Measurements from ENCODE around the gene SYT8. TPM values are rescaled to one million over a fixed set of nuclear protein-coding genes. Genes with fewer than 3 reads are reported as not detected.

The SYT8 gene
- total RNA-seq, 1 experiment from 2014 or later, result not detected

DNA sequence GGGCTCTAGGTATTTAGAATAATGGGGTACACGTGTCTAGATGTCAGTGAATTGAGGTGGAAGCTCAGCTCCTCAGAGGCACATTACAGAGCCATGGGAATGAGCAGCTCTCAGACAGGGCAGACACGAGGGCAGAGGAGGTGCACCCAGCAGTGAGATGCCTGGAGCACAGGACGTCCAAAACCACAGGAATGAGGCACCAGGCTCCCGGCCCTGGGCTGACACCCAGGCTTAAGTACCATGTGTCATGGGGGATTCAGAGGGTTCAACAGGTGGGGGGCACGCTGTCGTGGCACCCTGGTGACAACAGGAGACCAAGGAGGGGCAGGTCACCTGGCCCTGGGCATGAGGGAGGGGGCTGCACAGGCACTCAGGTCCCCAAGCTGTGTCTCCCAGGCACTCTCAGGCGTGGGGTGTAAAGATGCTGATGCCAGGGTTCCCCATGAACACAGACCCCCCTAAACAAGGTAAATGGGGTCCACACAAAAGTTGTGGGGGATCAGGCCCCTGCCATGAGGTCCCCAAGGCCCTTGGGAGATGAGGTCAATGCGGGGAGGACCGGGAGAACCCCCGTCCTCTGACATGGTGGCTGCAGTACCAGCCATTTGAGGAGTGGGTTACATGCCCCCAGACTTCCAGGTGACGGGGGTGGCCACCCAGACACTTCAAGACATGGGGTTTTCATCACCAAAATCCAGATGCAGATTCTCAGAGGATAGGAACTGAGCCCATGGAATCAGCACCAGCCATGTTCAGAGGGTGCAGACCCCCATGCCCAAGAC is 5.6 kb upstream of the SYT8 start:
- Histone ChIP-seq H3K79me2 (ENCODE audit: insufficient read depth, low read length) (no peaks in the 10 kb centered on the region), H3K4me2 (ENCODE audit: insufficient read depth, insufficient read length, low read length) (no peak overlapping the region), H3K9ac (ENCODE audit: extremely low read depth, insufficient read length, low read length) (no peak overlapping the region), H3K4ac (ENCODE audit: low read depth, low read length) (no peak overlapping the region), H3K79me1 (ENCODE audit: insufficient read depth, low read depth, low read length, poor library complexity, severe bottlenecking) (no peaks in the 10 kb centered on the region), H2BK12ac (ENCODE audit: insufficient read length, low read depth, low read length) (no peak overlapping the region), H3K27ac (ENCODE audit: insufficient read length, low read depth, low read length) (no peak overlapping the region), H4K8ac (replicated peaks; ENCODE audit: insufficient read length, low read depth, low read length) (no peak overlapping the region), H3K56ac (ENCODE audit: insufficient read length, low read depth, low read length) (no peak overlapping the region), H2AFZ (ENCODE audit: low read length) (no peak overlapping the region), H2AK5ac (ENCODE audit: insufficient read length, low read length) (no peak overlapping the region), H3T11ph (ENCODE audit: low read length) (no peak overlapping the region), H3K23me2 (ENCODE audit: insufficient read length, low read depth, low read length, poor library complexity, severe bottlenecking) (peaks cover 3% of the 10 kb centered on the region), H4K5ac (ENCODE audit: insufficient read length, low read depth, low read length) (no peak overlapping the region), H3K27me3 (ENCODE audit: insufficient read depth, low read length) (no peaks in the 10 kb centered on the region), H3K18ac (ENCODE audit: insufficient read length, low read depth, low read length) (no peak overlapping the region), H2BK15ac (ENCODE audit: low read depth, low read length) (no peak overlapping the region), H4K91ac (ENCODE audit: insufficient read length, low read depth, low read length) (no peak overlapping the region), H3K4me1 (ENCODE audit: insufficient read depth, low read length) (no peaks in the 10 kb centered on the region), H2BK20ac (ENCODE audit: low read depth, low read length, poor library complexity, severe bottlenecking) (no peak overlapping the region), H4K20me1 (ENCODE audit: control insufficient read depth, insufficient read depth, insufficient read length) (no peaks in the 10 kb centered on the region), H3K9me3 (ENCODE audit: control insufficient read depth, low read depth, low read length) (no peaks in the 10 kb centered on the region), H3K14ac (ENCODE audit: insufficient read depth, low read length) (no peak overlapping the region), H2BK120ac (ENCODE audit: low read depth, low read length, poor library complexity, severe bottlenecking) (no peak overlapping the region), H2BK5ac (ENCODE audit: insufficient read length, low read length) (no peak overlapping the region), H3K23ac (ENCODE audit: insufficient read length, low read depth, low read length) (no peak overlapping the region)
- Mint-ChIP-seq H3K9me3 (no peaks in the 10 kb centered on the region), H3K27me3 (ENCODE audit: low read depth) (peaks cover 28% of the 10 kb centered on the region), H3K4me3 (no peak overlapping the region), H3K4me1 (peaks cover 3 to 9% of the 10 kb centered on the region in 2 experiments; a peak in 3 of 4 replicates), H3K27ac (peak overlapping the region in 1 of 3 experiments; percentile 61; a peak in 1 of 7 replicates), H3K36me3 (ENCODE audit: insufficient read depth in 1 of 3, low read depth in 3 of 3) (no peaks in the 10 kb centered on the region)
- no CpG with 5 or more reads among the region's 11 CpGs for WGBS (ENCODE audit: extremely low coverage, insufficient read length, low lambda C conversion rate)
- TF ChIP-seq, protein P1, sequence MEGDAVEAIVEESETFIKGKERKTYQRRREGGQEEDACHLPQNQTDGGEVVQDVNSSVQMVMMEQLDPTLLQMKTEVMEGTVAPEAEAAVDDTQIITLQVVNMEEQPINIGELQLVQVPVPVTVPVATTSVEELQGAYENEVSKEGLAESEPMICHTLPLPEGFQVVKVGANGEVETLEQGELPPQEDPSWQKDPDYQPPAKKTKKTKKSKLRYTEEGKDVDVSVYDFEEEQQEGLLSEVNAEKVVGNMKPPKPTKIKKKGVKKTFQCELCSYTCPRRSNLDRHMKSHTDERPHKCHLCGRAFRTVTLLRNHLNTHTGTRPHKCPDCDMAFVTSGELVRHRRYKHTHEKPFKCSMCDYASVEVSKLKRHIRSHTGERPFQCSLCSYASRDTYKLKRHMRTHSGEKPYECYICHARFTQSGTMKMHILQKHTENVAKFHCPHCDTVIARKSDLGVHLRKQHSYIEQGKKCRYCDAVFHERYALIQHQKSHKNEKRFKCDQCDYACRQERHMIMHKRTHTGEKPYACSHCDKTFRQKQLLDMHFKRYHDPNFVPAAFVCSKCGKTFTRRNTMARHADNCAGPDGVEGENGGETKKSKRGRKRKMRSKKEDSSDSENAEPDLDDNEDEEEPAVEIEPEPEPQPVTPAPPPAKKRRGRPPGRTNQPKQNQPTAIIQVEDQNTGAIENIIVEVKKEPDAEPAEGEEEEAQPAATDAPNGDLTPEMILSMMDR (conservative IDR thresholded peaks at IDR 0.05), result no peak
- no peak for DNase-seq

All from H9 (cell line).